ENCODE results near the gene RGS3.

Gene RGS3

GRCh38 chr9:113556877-113557593 is 93.5 kb downstream of the RGS3 start:
- no peak for DNase-seq

DNA sequence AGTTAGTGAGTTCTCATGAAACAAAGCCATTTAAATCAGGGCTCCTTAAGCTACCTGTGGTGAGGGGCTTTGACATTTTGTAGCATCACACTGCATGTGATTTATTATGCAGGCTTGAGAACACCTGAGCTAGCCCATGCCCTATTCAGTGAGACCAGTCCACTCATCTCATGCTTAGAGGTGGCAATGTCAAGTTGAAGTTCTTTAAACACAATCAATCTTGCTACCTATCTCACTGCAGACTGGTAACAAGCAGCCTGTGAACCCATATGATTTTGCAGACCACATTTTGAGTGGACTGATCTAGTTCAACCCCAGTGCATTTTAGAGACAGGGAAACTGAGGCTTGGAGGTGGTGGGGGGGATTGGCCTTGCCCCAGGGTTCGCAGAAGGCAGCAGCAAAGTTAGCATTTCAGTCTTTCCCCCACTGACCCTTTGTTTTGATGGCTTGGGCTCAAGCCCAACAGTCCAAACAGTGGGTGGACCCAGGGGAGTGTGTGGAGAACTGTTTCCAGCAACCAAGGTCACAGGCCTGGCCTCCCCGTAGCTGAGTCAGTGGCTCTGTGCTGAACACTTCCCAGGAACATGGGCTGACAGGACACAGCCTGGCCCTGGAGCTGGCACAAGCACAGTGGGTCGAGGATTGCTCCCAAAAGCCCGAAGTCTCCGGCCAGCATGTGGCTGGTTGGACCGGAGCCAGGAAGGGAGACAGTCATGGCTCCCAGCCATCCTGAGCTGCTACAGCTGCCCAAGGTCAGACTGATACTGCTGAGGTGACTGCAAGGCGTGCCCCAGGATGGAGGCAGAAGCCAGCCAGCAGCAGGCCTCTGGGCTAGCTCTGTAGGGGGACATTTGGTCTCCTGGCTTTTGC is 95.3 kb downstream of the RGS3 start:
- DNase-seq, result no peak

DNA sequence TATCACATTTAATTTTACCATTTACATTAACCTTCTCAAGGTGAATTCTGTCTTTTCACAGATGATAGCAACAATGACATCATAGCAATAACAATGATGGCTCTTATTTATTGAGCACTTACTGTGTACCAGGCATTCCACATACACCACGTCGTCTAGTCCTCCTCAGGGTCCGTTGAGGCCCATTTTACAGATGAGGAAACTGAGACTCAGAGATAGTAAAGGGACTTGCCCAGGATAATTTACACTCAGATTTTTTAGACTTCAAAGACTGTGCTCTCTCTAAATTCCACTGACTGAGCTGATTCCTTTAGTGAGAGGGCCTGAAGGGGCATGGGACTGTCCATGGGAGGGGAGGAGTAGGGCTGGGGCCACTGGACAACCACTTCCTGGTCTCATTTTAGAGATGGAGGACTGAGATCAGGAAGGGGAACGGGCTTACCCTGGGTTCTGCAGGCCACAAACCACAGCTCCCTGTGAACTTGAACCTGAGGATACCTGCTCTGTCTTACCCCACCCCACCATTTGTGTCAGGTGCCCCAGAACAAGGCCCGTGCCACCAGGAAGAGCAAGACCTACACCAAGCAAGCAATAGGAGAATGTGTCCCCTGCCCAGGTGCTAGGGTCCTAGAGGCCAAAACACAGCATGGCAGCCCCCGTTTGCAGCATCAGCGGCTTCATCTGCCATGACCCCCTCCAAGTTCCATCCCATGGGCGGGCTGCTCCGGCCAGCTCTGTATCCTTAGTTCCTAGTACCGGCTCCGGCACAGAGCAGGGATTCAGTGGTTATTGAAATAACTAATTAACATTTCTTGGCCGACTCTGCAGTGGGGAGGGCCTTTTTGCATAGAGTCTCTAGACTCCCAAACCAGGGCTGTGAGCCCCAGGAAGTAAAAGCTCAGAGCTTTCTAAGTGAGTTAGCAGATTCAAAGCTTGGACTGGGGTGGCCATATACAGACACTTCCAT is 96.6 kb downstream of the RGS3 start:
- DNase-seq, result no peak

DNA sequence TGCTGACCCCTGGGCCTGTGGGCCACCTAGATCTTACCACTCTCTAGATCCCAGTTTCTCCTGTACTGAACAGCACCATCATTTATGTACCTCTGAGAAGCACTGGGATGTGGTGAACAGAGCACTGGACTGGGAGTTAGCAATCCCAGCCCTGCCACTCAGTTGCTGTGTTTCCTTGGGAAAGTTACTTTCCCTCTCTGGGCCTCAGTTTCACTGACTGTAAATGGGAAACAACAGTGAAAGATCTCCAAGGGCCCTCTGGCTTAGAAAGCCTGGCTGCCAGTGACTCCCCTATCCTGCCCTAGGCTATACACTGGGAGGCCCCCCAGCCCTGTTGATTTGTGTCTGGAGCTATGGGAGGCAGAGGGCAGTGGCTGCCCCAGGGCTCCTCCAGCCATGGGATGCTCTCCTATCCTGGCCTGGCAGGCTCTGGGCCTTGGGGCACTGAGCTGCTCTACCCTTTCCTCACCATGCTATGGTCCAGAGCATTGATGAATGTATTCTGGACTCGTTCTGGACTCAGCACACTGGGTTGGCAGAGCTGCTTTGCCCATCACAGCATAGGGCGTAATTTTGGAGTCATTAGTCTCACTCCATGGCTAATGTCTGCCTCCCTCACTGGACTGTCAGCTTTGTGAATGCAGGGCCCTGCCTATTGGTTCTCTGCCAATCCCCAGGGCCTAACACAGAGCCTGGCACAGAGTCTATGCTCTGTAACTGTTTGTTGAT is 99.3 kb downstream of the RGS3 start:
- no peak for DNase-seq

DNA sequence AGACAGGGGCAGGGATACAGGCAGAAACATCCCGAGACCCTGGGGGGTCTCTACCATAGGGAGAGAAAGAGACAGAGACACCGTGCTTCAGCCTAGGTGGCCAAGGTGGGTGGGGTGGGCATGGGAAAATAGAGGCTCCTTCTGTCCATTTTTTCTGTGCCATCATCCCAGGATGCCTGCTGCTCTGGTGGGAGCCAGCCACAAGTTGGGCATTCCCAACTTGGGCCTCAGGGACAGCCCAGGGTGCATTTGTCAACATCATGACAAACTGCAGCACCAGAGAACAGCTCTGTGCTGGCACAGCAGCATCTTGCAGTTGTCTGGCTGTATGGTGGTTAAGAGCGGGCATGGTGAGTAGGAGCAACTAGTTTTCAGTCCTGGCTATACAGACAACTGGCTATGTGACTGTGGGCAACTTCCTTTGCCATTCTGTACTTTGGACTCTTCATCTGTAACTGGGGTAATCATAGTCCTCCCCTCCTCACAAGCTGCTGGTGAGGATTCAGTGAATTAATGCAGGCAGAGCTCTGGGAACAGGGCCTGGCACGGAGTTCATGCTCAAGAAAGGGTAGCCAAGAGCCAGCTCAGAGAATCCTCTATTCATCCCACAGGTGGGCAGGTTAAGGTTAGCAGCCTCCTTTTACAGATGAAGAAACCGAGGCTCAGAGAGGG is 100.4 kb downstream of the RGS3 start:
- no peak for DNase-seq

DNA sequence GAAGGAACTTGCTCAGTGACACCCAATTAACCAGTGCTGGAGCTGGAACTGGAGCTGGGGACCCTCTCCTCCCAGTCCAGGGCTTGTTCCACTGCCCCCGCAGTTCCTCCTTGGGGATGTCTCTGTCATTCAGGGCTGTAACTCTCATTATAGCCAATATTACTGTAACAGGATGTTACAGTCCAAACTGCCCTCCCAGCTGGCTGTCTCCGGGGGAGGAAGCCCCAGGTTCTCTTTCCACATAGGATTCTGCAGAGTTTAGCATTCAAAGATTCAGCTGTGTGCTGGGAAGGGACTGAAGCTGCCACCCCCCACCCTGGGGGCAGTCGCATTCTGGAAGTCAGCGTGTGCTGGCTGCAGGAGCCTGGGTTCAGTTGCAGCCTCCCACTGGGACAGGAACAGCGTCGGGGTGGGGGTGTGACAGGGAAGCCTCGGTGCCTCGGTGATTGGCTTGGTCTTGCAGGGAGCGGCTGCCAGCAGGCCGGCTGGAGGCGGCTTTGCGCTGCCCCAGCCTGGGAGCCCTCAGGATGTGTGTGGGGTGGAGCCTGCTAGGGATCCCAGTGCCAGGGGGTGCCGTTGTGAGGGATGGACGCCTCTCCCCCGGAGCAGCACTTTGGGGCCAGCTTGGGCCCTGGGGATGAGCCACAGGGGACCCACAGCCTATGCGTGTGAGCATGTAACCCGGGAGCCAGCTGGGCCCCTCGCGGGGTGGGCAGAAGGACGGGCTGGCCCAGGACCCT is 101.1 kb downstream of the RGS3 start:
- peak; percentile 55 to 62 for DNase-seq

GRCh38 chr9:113566016-113566711 is 102.6 kb downstream of the RGS3 start:
- DNase-seq, result no peak

GRCh38 chr9:113566712-113567071 is 103.2 kb downstream of the RGS3 start:
- DNase-seq, result no peak

- no peak for DNase-seq
These were observed 104.0 kb downstream of the RGS3 start for GRCh38 chr9:113567361-113568080.

GRCh38 chr9:113568081-113568435 is 104.5 kb downstream of the RGS3 start:
- DNase-seq, result no peak

GRCh38 chr9:113568571-113569321 is 105.2 kb downstream of the RGS3 start:
- DNase-seq, result no peak

DNA sequence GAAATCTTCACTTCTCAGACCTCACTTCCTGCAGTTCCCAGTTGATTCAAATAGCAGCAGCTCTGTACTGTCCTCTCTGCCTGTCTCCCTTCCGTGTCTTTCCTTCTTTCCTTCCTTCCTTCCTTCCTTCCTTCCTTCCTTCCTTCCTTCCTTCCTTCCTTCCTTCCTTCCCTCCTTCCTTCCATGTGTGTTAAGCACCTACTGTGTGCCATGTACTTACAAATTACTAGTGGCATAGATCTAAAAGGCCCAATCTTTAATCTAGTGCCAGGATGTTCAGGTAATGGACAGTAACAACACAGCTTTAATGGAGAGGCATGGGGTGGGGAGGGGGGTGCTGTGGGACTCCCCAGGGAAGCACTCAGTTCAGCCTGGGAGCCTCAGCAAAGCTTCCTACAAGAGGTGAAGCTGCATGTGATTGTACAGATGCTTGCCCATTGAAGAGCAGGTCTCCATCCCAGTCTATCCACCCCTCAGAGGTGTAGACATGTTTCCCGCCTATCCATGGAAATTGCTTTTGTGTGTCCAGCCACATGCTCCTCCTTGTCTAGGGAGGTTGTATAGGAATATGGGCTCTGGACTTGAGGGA is 106.0 kb downstream of the RGS3 start:
- no peak for DNase-seq

GRCh38 chr9:113570106-113570505 is 106.6 kb downstream of the RGS3 start:
- no peak for DNase-seq

DNA sequence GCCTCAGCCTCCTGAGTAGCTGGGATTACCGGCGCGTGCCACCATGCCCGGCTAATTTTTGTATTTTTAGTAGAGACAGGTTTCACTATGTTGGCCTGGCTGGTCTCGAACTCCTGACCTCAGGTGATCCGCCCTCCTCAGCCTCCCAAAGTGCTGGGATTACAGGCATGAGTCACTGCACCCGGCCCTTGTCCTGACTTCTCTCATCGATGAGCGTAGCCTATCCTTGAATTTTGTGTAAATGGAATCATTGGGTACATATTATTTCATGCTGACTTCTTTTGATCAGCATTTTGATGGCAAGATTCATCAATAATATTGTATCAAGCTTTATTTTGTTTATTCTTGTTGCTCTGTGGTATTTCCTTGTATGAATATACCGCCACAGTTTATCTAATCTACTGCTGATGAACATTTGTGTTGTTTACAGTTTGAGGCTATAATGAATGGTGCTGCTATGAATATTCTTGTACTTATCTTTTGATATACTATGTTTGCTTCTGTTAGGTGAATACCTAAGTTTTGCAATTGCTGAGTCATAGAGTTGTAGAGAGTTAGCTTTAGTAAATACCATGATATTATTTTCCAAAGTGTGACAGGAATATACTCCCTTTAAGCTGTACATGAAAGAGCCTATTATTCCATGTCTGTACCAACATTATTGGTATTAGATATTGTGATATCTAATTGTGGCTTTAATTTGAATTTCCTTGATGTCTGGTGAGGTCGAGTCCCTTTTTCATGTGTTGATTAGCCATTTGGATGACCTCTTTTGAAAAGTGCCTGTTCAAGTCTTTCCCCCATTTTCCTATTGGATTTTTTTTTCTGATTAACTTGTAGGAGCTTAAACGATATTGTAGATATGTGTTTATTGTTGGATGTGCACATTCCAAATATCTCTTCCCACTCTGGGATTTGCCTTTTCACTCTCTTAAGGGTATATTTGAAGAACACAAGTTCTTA is 107.5 kb downstream of the RGS3 start:
- DNase-seq, result no peak

- DNase-seq, result no peak
These were observed 108.7 kb downstream of the RGS3 start for GRCh38 chr9:113572076-113572861.
